Ovary (tissue), 3 donors: ENCODE measurements around the gene BTBD9.

Experiments
- POLR2A ChIP-seq: fragments of 450-650 bp; IDR thresholded peaks from one replicate; pipeline ENCODE4 v1.6.1; 2017; ENCODE audit warnings: antibody characterized with exemption, mild to moderate bottlenecking, moderate library complexity
- TF ChIP-seq, protein P1 (sequence below), 3 donors: fragments of 450-650 bp in 2 of 3; fragments of 200-600 bp in 1 of 3; IDR thresholded peaks; one replicate each; pipeline versions ENCODE4 v1.5.1 to v1.8.0; 2016 to 2022; ENCODE audit warnings: antibody characterized with exemption in 3 of 3, mild to moderate bottlenecking in 1 of 3
- donor health status: DM: no; HTN: no; CAD: no.

DNA sequence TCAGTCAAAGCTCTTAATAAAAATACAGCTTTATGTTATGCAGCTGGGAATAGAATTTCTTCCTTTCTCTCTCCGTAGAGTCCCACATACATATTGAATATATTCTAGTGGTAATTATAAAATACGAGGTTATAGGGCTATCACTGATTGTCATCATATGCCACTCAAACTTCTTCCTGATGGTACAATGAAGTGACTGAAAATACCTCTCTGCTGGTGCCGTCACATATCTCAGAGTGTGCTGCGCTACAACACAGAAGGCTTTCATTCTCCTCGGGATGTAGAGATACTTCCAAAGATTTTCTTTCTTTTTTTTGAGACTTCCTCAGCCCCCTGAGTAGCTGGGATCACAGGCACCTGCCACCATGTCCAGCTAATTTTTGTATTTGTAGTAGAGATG lies 249.9 kb downstream of the BTBD9 start:
- TF ChIP-seq, protein P1, sequence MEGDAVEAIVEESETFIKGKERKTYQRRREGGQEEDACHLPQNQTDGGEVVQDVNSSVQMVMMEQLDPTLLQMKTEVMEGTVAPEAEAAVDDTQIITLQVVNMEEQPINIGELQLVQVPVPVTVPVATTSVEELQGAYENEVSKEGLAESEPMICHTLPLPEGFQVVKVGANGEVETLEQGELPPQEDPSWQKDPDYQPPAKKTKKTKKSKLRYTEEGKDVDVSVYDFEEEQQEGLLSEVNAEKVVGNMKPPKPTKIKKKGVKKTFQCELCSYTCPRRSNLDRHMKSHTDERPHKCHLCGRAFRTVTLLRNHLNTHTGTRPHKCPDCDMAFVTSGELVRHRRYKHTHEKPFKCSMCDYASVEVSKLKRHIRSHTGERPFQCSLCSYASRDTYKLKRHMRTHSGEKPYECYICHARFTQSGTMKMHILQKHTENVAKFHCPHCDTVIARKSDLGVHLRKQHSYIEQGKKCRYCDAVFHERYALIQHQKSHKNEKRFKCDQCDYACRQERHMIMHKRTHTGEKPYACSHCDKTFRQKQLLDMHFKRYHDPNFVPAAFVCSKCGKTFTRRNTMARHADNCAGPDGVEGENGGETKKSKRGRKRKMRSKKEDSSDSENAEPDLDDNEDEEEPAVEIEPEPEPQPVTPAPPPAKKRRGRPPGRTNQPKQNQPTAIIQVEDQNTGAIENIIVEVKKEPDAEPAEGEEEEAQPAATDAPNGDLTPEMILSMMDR (IDR thresholded peaks at IDR 0.05) = no peak
- TF ChIP-seq POLR2A = no peak
